ENCODE measurements around the gene RABGAP1L. TPM values are rescaled to one million over a fixed set of nuclear protein-coding genes. Genes with fewer than 3 reads are reported as not detected.

Gene RABGAP1L
- total RNA-seq, 1 donor from 2014 or later, result 69.2 TPM

DNA sequence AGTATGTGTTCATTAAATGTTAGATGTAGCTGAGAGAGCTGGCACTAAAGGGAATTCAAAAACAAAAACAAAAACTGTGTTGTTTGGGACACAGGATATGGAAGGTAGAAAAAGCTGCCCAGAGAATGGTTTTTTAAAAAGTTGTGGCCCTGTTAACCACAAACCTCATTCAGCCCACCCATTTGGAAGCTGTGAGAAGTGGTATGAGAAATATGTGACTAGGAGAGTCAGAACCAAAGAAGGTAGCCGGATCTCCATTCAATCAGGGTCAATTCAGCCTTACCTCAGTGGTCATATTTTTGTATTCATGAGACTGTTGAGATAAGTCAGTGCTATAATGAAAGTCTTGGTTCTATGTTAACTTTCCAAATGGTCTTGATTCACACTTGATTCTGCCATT is 810.7 kb downstream of the RABGAP1L start:
- TF ChIP-seq, protein P1, sequence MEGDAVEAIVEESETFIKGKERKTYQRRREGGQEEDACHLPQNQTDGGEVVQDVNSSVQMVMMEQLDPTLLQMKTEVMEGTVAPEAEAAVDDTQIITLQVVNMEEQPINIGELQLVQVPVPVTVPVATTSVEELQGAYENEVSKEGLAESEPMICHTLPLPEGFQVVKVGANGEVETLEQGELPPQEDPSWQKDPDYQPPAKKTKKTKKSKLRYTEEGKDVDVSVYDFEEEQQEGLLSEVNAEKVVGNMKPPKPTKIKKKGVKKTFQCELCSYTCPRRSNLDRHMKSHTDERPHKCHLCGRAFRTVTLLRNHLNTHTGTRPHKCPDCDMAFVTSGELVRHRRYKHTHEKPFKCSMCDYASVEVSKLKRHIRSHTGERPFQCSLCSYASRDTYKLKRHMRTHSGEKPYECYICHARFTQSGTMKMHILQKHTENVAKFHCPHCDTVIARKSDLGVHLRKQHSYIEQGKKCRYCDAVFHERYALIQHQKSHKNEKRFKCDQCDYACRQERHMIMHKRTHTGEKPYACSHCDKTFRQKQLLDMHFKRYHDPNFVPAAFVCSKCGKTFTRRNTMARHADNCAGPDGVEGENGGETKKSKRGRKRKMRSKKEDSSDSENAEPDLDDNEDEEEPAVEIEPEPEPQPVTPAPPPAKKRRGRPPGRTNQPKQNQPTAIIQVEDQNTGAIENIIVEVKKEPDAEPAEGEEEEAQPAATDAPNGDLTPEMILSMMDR (IDR thresholded peaks at IDR 0.05; ENCODE audit: borderline replicate concordance), result no peak
- Histone ChIP-seq H3K9me3 (replicated peaks) (no peaks in the 10 kb centered on the region), H3K4me1 (peaks cover 47% of the 10 kb centered on the region), H3K4me3 (no peak overlapping the region), H3K36me3 (peaks cover 8% of the 10 kb centered on the region), H3K27me3 (ENCODE audit: low read depth) (no peaks in the 10 kb centered on the region), H3K27ac (replicated peaks) (no peak overlapping the region)
- intact Hi-C loops (cut with micrococcal nuclease), result no loop called here
- DNase-seq, result no peak

DNA sequence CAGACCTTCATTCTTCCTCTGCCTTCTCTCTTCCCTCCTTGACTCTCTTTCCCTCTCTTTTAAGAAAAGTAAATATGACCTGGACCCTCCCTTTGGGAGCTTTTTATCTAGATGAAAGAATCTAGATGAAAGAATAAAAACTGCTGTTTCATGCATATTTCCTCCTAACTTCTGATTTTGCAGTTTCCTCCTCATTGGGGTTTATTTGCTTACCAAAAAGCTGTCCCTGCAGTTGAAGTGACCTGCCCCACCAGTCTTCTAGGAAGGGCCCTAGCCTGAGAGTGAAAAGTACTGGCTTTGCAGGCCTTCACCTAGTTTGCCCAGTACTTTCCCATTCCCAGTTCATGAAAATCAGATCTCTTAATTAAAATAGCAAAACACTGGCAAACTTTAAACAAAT is 812.1 kb downstream of the RABGAP1L start:
- Histone ChIP-seq H3K27me3 (ENCODE audit: low read depth) (no peaks in the 10 kb centered on the region), H3K27ac (replicated peaks) (no peak overlapping the region), H3K36me3 (peaks cover 8% of the 10 kb centered on the region), H3K9me3 (replicated peaks) (no peaks in the 10 kb centered on the region), H3K4me3 (no peak overlapping the region), H3K4me1 (peaks cover 44% of the 10 kb centered on the region)
- intact Hi-C loops (cut with micrococcal nuclease), result no loop called here
- no peak for DNase-seq
- TF ChIP-seq, protein P1 (IDR thresholded peaks at IDR 0.05; ENCODE audit: borderline replicate concordance), result no peak

DNA sequence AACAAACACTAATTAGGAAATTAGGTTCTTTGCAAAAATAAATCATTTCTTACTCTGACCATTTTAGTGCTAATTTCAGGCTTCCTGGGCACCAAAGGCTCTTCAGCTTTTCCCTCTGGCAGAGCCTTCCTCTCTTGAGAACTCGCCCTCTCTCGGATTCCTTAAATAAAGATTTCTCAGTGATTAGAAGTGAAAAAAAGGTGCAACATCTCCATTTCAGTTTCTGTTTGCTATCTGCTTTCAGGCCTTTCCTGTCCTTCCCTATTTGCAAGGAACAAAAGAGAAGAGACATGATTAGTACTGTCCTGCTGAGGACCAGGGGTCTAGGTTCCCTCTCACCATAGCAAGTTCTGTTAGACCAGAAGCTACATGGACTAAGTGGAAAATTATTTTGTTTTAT is 812.6 kb downstream of the RABGAP1L start:
- Histone ChIP-seq H3K4me3 (no peak overlapping the region), H3K27ac (replicated peaks) (no peak overlapping the region), H3K27me3 (ENCODE audit: low read depth) (no peaks in the 10 kb centered on the region), H3K4me1 (peaks cover 44% of the 10 kb centered on the region), H3K9me3 (replicated peaks) (no peaks in the 10 kb centered on the region), H3K36me3 (peaks cover 8% of the 10 kb centered on the region)
- TF ChIP-seq, protein P1 (IDR thresholded peaks at IDR 0.05; ENCODE audit: borderline replicate concordance), result no peak
- intact Hi-C loops (cut with micrococcal nuclease), result no loop called here
- no peak for DNase-seq

DNA sequence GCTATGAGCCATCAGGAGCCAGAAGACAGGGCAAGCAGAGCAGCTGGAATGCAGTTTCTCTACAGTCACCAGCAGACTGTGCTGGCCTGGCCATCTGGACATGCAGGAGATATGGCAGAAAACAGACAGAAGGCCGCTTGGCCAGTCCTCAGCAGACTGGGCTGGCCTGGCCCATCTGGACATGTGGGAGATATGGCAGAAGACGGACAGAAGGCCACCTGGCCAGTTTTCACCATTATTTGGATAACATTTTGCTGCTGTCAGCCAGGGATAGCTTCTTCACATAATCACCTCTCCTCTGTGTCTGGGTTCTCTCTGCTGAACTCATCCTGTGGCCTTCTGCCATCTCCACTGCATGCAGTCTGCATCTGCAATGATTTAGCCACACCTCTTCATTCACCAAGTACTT is 815.4 kb downstream of the RABGAP1L start:
- peaks cover 13% of the 10 kb centered on the region for H3K36me3 ChIP-seq
- peaks cover 29% of the 10 kb centered on the region for H3K4me1 ChIP-seq
- peak; percentile 46 for DNase-seq
- H3K27me3 ChIP-seq (ENCODE audit: low read depth), result no peaks in the 10 kb centered on the region
- TF ChIP-seq, protein P1 (IDR thresholded peaks at IDR 0.05; ENCODE audit: borderline replicate concordance), result no peak
- no peak overlapping the region for H3K4me3 ChIP-seq
- no peak overlapping the region for H3K27ac ChIP-seq (replicated peaks)
- intact Hi-C loops (cut with micrococcal nuclease), result no loop called here
- H3K9me3 ChIP-seq (replicated peaks), result no peaks in the 10 kb centered on the region

DNA sequence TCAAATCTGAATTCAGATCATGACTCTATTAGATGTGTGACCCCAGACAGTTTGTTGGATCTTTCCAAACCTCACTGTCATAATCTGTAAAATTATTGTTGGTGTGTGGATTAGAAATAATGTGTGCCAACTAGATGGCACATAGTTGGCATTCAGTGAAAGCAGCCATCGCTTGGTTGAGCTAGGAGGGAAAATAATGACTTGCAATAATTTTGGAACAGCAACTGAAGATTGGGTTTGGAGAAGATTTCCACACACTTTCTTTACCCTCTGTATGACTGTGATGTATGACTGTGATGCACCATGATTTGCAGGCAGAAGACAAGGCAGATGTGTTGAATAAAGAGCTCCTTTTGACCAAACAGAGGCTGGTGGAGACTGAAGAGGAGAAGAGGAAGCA is 816.4 kb downstream of the RABGAP1L start:
- intact Hi-C loops (cut with micrococcal nuclease), result no loop called here
- no peak overlapping the region for H3K27ac ChIP-seq (replicated peaks)

More for the DNA sequence above, 816.4 kb downstream of the RABGAP1L start:
- H3K27me3 ChIP-seq (ENCODE audit: low read depth), result no peaks in the 10 kb centered on the region
- peaks cover 22% of the 10 kb centered on the region for H3K36me3 ChIP-seq
- TF ChIP-seq, protein P1 (IDR thresholded peaks at IDR 0.05; ENCODE audit: borderline replicate concordance), result no peak
- no peaks in the 10 kb centered on the region for H3K9me3 ChIP-seq (replicated peaks)
- H3K4me3 ChIP-seq, result no peak overlapping the region
- no peak for DNase-seq
- H3K4me1 ChIP-seq, result peaks cover 29% of the 10 kb centered on the region
